Measurements from ENCODE around the gene RCOR1. TPM values are rescaled to one million over a fixed set of nuclear protein-coding genes. Genes with fewer than 3 reads are reported as not detected.

Gene RCOR1
- total and polyA plus RNA-seq, 11 donors = 2.7 to 20.9 (median 12.1) TPM

DNA sequence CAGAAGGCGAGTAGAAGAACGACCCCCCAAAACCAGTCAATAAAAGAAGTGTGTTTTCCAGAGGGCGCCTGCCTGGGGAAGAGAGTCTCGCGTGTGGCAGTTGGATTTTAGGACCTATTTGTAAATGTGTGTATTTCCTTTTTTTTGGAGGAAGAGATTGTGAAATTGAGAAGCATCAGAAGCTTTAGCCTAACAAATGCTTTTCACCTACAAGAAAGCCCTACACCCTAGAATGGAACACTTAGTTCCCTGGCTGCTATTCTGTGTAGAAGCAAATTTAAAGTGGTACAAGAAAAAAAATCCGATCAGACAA is 1.3 kb downstream of the RCOR1 start:
- no peak for TF ChIP-seq POLR2A (IDR thresholded peaks at IDR 0.05)
- TF ChIP-seq, protein P1, sequence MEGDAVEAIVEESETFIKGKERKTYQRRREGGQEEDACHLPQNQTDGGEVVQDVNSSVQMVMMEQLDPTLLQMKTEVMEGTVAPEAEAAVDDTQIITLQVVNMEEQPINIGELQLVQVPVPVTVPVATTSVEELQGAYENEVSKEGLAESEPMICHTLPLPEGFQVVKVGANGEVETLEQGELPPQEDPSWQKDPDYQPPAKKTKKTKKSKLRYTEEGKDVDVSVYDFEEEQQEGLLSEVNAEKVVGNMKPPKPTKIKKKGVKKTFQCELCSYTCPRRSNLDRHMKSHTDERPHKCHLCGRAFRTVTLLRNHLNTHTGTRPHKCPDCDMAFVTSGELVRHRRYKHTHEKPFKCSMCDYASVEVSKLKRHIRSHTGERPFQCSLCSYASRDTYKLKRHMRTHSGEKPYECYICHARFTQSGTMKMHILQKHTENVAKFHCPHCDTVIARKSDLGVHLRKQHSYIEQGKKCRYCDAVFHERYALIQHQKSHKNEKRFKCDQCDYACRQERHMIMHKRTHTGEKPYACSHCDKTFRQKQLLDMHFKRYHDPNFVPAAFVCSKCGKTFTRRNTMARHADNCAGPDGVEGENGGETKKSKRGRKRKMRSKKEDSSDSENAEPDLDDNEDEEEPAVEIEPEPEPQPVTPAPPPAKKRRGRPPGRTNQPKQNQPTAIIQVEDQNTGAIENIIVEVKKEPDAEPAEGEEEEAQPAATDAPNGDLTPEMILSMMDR (IDR thresholded peaks at IDR 0.05) = no peak
- intact Hi-C loops (cut with DNase I) = loop anchor here in 8 of 10 donors (2.0 to 10.0 kb wide), 6 partner anchors 66 to 101 kb away; no protein-coding TSS in a partner anchor
- DNase-seq (no peak), ATAC-seq (no peak)
- Histone ChIP-seq H3K4me1 (peaks cover 5 to 28% (median 20%) of the 10 kb centered on the region in 12 donors), H3K9me3 (no peaks in the 10 kb centered on the region), H3K4me3 (peak overlapping the region; percentile 73 to 99 (median 92)), H3K36me3 (peaks cover 0 to 4% (median 0%) of the 10 kb centered on the region in 9 donors), H3K27me3 (no peaks in the 10 kb centered on the region), H3K27ac (peak overlapping the region; percentile 96 to 99 (median 98))
- WGBS, 4 donors = 3 to 4% (median 3%) methylated on average over 6 of the region's 6 CpGs

DNA sequence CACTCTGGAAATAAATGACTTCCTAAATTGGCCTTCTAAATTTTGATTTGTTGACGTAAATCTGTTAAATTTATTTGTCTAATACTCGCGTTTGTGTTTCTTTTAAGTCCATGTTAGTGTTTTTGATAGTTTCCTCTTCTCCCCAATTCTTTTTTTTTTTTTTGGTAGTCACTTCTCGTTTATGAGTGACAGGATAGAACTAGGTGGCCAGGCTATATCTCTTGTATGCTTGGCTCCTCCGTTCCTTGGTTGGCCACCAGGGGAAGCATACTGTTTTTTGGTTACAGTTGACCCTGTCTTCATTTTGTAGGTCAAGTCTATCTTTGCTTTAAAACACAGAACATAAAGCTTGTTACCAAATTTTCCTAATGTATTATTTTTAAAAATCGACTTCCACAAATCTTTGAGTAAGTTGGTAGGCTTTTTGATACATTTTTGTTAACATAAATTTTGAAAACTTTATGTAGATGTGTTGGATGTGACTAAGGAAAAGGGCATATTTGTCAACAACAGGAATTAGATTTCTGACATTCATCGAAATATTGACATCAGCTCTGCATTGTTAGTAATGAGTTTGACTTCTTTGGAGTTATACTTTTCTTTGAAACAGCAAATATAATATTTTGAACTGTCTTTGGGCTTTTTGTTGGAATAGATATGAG is 2.2 kb downstream of the RCOR1 start:
- H3K36me3 ChIP-seq = peaks cover 0 to 4% (median 0%) of the 10 kb centered on the region in 9 donors
- peak in 2 of 4 donors; percentile 25 to 36 for ATAC-seq
- H3K4me1 ChIP-seq = peaks cover 5 to 28% (median 20%) of the 10 kb centered on the region in 12 donors
- intact Hi-C loops (cut with DNase I) = loop anchor here in 7 of 10 donors (5.0 to 10.0 kb wide), 5 partner anchors 67 to 100 kb away; no protein-coding TSS in a partner anchor
- no peak for TF ChIP-seq POLR2A (IDR thresholded peaks at IDR 0.05)
- TF ChIP-seq, protein P1 (IDR thresholded peaks at IDR 0.05) = peak; percentile 57 to 89 (median 76)
- WGBS, 4 donors = 29 to 38% (median 32%) methylated on average over 7 of the region's 7 CpGs
- peak in 4 of 5 donors; percentile 62 to 74 (median 64) for DNase-seq
- H3K27me3 ChIP-seq = no peaks in the 10 kb centered on the region
- peak overlapping the region in 9 of 12 donors; percentile 73 to 99 (median 91) for H3K4me3 ChIP-seq
- H3K27ac ChIP-seq = peak overlapping the region in 3 of 12 donors; percentile 11 to 99 (median 97)
- no peaks in the 10 kb centered on the region for H3K9me3 ChIP-seq

DNA sequence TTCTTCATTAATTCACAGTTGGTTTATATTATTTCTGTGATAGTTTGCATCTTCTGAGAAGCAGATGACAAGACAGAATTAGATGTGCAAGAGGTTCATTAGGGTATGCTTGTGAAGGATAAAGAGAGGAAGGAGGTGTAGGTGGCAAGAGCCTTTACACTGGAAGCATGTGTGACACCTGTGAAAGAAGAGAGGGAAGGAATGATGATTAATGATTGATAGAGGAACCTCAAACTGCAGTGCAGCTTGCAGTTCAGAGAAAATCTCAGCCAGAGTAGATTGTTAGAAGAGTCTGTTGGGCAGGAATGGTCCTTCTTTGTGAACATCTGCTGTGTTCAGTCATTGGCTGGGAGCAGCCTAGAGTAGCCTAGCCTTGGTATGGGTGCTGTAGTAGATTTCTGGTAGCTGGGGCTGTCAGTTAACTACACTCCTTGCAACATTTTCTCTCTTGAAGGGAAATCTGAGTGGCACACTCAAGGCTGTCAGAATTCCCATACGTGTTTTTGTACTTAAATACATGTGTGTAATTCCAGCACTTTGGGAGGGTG is 9.0 kb downstream of the RCOR1 start:
- 92 to 100% (median 96%) methylated on average over 1 of the region's 1 CpG for WGBS, 4 donors
- H3K9me3 ChIP-seq = no peaks in the 10 kb centered on the region
- intact Hi-C loops (cut with DNase I) = no loop called here

More for the DNA sequence above, 9.0 kb downstream of the RCOR1 start:
- no peaks in the 10 kb centered on the region for H3K27me3 ChIP-seq
- peaks cover 0 to 8% (median 0%) of the 10 kb centered on the region in 9 donors for H3K36me3 ChIP-seq
- no peak overlapping the region for H3K4me3 ChIP-seq
- TF ChIP-seq, protein P1 (IDR thresholded peaks at IDR 0.05) = no peak
- no peak for TF ChIP-seq POLR2A (IDR thresholded peaks at IDR 0.05)
- H3K27ac ChIP-seq = no peak overlapping the region
- no peak for ATAC-seq
- no peak for DNase-seq
- peaks cover 0 to 25% (median 14%) of the 10 kb centered on the region in 12 donors for H3K4me1 ChIP-seq

Measured in heart left ventricle (tissue), 16 donors.